HG03521 (cell line): ENCODE data around the gene PRAMEF33.
"Not testable (repeated sequence)": the region's sequence is repeated elsewhere in the genome, so short reads cannot be mapped to it uniquely, and the experiment has no call there.

Source experiments
- ATAC-seq: cut with Tn5 transposase; IDR thresholded peaks from one replicate; pipeline ENCODE4 v1.9.1; 2021; ENCODE audit warnings: mild to moderate bottlenecking, moderate library complexity; ENCODE audit not compliant: unreplicated experiment

PRAMEF33 gene

GRCh38 chr1:13303239-13303638 is at the start of gene PRAMEF33:
PRAMEF33 (plus strand) TSS chr1:13303539; CDS start chr1:13305955, 2,416 bp downstream.
- ATAC-seq: not testable (repeated sequence)

- not testable (repeated sequence) for ATAC-seq
Observed at GRCh38 chr1:13253898-13254297, 49.4 kb upstream of the PRAMEF33 start, which contains the start of gene PRAMEF5. PRAMEF5 (plus strand) TSS chr1:13254198; CDS start chr1:13259269, 5,071 bp downstream.

GRCh38 chr1:13265124-13265523 is 38.2 kb upstream of the PRAMEF33 start:
- not testable (repeated sequence) for ATAC-seq

- ATAC-seq: not testable (repeated sequence)
Observed at GRCh38 chr1:13277016-13277415, 26.3 kb upstream of the PRAMEF33 start.

GRCh38 chr1:13279617-13280016 is 23.7 kb upstream of the PRAMEF33 start:
- not testable (repeated sequence) for ATAC-seq

GRCh38 chr1:13285037-13285436 is 18.3 kb upstream of the PRAMEF33 start, which contains the start of gene PRAMEF8:
PRAMEF8 (minus strand) TSS chr1:13285137; CDS start chr1:13284091, 1,046 bp downstream.
- ATAC-seq: not testable (repeated sequence)

- not testable (repeated sequence) for ATAC-seq
Observed at GRCh38 chr1:13289030-13289429, 14.3 kb upstream of the PRAMEF33 start.

- not testable (repeated sequence) for ATAC-seq
Observed at GRCh38 chr1:13297216-13297931, 6.0 kb upstream of the PRAMEF33 start.

- ATAC-seq: not testable (repeated sequence)
Observed at GRCh38 chr1:13298699-13299098, 4.6 kb upstream of the PRAMEF33 start.

- not testable (repeated sequence) for ATAC-seq
Observed at GRCh38 chr1:13302197-13302596, 1.1 kb upstream of the PRAMEF33 start.

- not testable (repeated sequence) for ATAC-seq
Observed at GRCh38 chr1:13315281-13315680, 11.9 kb downstream of the PRAMEF33 start, which contains the start of gene PRAMEF15. PRAMEF15 (plus strand) TSS chr1:13315581; CDS start chr1:13318408, 2,827 bp downstream.

- ATAC-seq: not testable (repeated sequence)
Observed at GRCh38 chr1:13342496-13342895, 39.2 kb downstream of the PRAMEF33 start.

- not testable (repeated sequence) for ATAC-seq
Observed at GRCh38 chr1:13347034-13347433, 43.7 kb downstream of the PRAMEF33 start, which contains the start of gene PRAMEF14. PRAMEF14 (minus strand) TSS chr1:13347134; CDS start chr1:13345314, 1,820 bp downstream.

- ATAC-seq: not testable (repeated sequence)
Observed at GRCh38 chr1:13353476-13353875, 50.1 kb downstream of the PRAMEF33 start.

- not testable (repeated sequence) for ATAC-seq
Observed at GRCh38 chr1:13354475-13354874, 51.1 kb downstream of the PRAMEF33 start.

- ATAC-seq: not testable (repeated sequence)
Observed at GRCh38 chr1:13356774-13357173, 53.4 kb downstream of the PRAMEF33 start.
